IMR-90 (cell line): ENCODE results near the gene NPAS3. TPM values are rescaled to one million over a fixed set of nuclear protein-coding genes. Genes with fewer than 3 reads are reported as not detected.

Experiments used
- ATAC-seq: fragments of 200-7000 bp; cut with Tn5 transposase; 2 replicates; pipeline ENCODE4 v1.9.1; 2020; ENCODE audit warnings: low read depth, mild to moderate bottlenecking, moderate library complexity
- BruUV-seq: library from RNA; stranded (reverse); fragments of 400-500 nt; replicated peaks from 2 replicates; lab custom pipeline; 2021; lab: Mats Ljungman, UMichigan
- CTCF ChIA-PET: fragments of 300-600 bp; formaldehyde crosslinking; extraction: SDS; loops from one replicate; lab custom pipeline; 2021; ENCODE audit warnings: antibody characterized with exemption; lab: Yijun Ruan, JAX
- POLR2A ChIA-PET: fragments of 300-600 bp; sonication (Branson Sonifier 250); formaldehyde crosslinking; loops from one replicate; lab custom pipeline; 2022; ENCODE audit warnings: antibody characterized with exemption; ENCODE audit not compliant: unreplicated experiment; lab: Charles Lee
- DNase-seq: peaks from one replicate; pipeline ENCODE4 v3.0.0; 2013
- H2AFZ ChIP-seq: replicated peaks from 2 replicates; pipeline ENCODE3; 2013; ENCODE audit warnings: low read length, mild to moderate bottlenecking; ENCODE audit not compliant: poor library complexity
- H2AK5ac ChIP-seq: 2 replicates; pipeline ENCODE4 v1.6.1; 2013; ENCODE audit warnings: low read depth, low read length, inconsistent platforms
- H2AK9ac ChIP-seq: replicated peaks from 2 replicates; pipeline ENCODE3; 2013; ENCODE audit warnings: mild to moderate bottlenecking, low read depth, low read length, moderate library complexity; ENCODE audit not compliant: poor library complexity
- H2BK120ac ChIP-seq: 2 replicates; pipeline ENCODE4 v1.6.1; 2013; ENCODE audit warnings: low read depth, low read length, inconsistent platforms
- H2BK15ac ChIP-seq: 3 replicates; pipeline ENCODE4 v1.6.1; 2013; ENCODE audit warnings: low read depth, low read length, inconsistent platforms
- H2BK20ac ChIP-seq: 2 replicates; pipeline ENCODE4 v1.6.1; 2013; ENCODE audit warnings: low read depth, mild to moderate bottlenecking, inconsistent platforms, low read length, moderate library complexity
- H2BK5ac ChIP-seq: 2 replicates; pipeline ENCODE4 v1.6.1; 2013; ENCODE audit warnings: mild to moderate bottlenecking, low read depth, low read length, inconsistent platforms; ENCODE audit not compliant: poor library complexity, severe bottlenecking
- H3K14ac ChIP-seq: replicated peaks from 2 replicates; pipeline ENCODE4 v1.6.1; 2013; ENCODE audit warnings: low read depth, low read length, inconsistent platforms
- H3K18ac ChIP-seq: 2 replicates; pipeline ENCODE4 v1.6.1; 2013; ENCODE audit warnings: low read depth, low read length, control low read depth
- H3K23ac ChIP-seq: 2 replicates; pipeline ENCODE4 v1.6.1; 2013; ENCODE audit warnings: low read depth, low read length, inconsistent platforms
- H3K27ac ChIP-seq: 2 replicates; pipeline ENCODE4 v1.5.1; 2013; ENCODE audit warnings: mild to moderate bottlenecking, control low read depth, low read length; ENCODE audit not compliant: insufficient read depth
- H3K27me3 ChIP-seq: 2 replicates; pipeline ENCODE4 v1.6.1; 2013; ENCODE audit warnings: low read length; ENCODE audit not compliant: control insufficient read depth, insufficient read depth
- H3K36me3 ChIP-seq: 2 replicates; pipeline ENCODE4 v1.6.1; 2013; ENCODE audit warnings: low read length, mixed read lengths; ENCODE audit not compliant: control insufficient read depth, insufficient read depth
- H3K4ac ChIP-seq: 2 replicates; pipeline ENCODE4 v1.6.1; 2013; ENCODE audit warnings: low read depth, low read length, inconsistent platforms
- H3K4me1 ChIP-seq: 2 replicates; pipeline ENCODE4 v1.6.1; 2013; ENCODE audit warnings: low read length, mixed read lengths; ENCODE audit not compliant: control insufficient read depth, insufficient read depth
- H3K4me2 ChIP-seq: 2 replicates; pipeline ENCODE4 v1.6.1; 2013; ENCODE audit warnings: low read depth, mild to moderate bottlenecking, control low read depth, low read length, moderate library complexity
- H3K4me3 ChIP-seq: 2 replicates; pipeline ENCODE4 v1.5.1; 2013; ENCODE audit warnings: low read depth, mild to moderate bottlenecking, control low read depth, low read length, moderate library complexity; ENCODE audit not compliant: insufficient read depth
- H3K56ac ChIP-seq: 2 replicates; pipeline ENCODE4 v1.6.1; 2013; ENCODE audit warnings: low read length, inconsistent platforms; ENCODE audit not compliant: insufficient read depth; ENCODE audit errors: extremely low read depth
- H3K79me1 ChIP-seq, 2 experiments: 2 replicates each; pipeline ENCODE4 v1.6.1; 2013; ENCODE audit warnings: low read length in 2 of 2, inconsistent platforms in 1 of 2, low read depth in 1 of 2
- H3K9ac ChIP-seq: 2 replicates; pipeline ENCODE4 v1.6.1; 2013; ENCODE audit warnings: low read depth, low read length, control low read depth
- H3K9me1 ChIP-seq: 2 replicates; pipeline ENCODE4 v1.6.1; 2013; ENCODE audit warnings: low read length, inconsistent platforms; ENCODE audit not compliant: insufficient read depth
- H3K9me3 ChIP-seq: 2 replicates; pipeline ENCODE4 v1.6.1; 2013; ENCODE audit warnings: low read length; ENCODE audit not compliant: control insufficient read depth, insufficient read depth
- H4K20me1 ChIP-seq: 2 replicates; pipeline ENCODE4 v1.6.1; 2013; ENCODE audit warnings: low read length, inconsistent platforms; ENCODE audit not compliant: insufficient read depth
- H4K5ac ChIP-seq: 2 replicates; pipeline ENCODE4 v1.6.1; 2013; ENCODE audit warnings: mild to moderate bottlenecking, low read depth, low read length, control low read depth
- H4K8ac ChIP-seq, 2 experiments: 2 replicates each; pipeline ENCODE4 v1.6.1; 2013; ENCODE audit warnings: low read depth in 2 of 2, low read length in 2 of 2, control low read depth in 1 of 2, inconsistent platforms in 1 of 2
- H4K91ac ChIP-seq: 2 replicates; pipeline ENCODE4 v1.6.1; 2013; ENCODE audit warnings: low read depth, low read length, inconsistent platforms; ENCODE audit not compliant: insufficient read depth
- BHLHE40 ChIP-seq: fragments of 150-350 bp; IDR thresholded peaks from 2 replicates; pipeline ENCODE4 v1.6.1; 2016; ENCODE audit warnings: mild to moderate bottlenecking, low read depth, low read length
- CEBPB ChIP-seq: IDR thresholded peaks from 2 replicates; pipeline ENCODE4 v1.6.1; 2012; ENCODE audit warnings: low read depth, low read length, improper control_type of control experiment
- CHD1 ChIP-seq: IDR thresholded peaks from 2 replicates; pipeline ENCODE4 v1.6.1; 2012; ENCODE audit warnings: low read depth, low read length, improper control_type of control experiment
- CTCF ChIP-seq: conservative IDR thresholded peaks from 2 replicates; pipeline ENCODE4 v1.5.1; 2012; ENCODE audit warnings: mild to moderate bottlenecking, low read depth, low read length, improper control_type of control experiment
- ELK1 ChIP-seq: fragments of 150-350 bp; IDR thresholded peaks from 2 replicates; pipeline ENCODE4 v1.6.1; 2016; ENCODE audit warnings: low read depth, mild to moderate bottlenecking, low read length, moderate library complexity, borderline replicate concordance
- FOS ChIP-seq: fragments of 150-350 bp; IDR thresholded peaks from 2 replicates; pipeline ENCODE4 v1.6.1; 2016; ENCODE audit warnings: low read depth, low read length
- MAFK ChIP-seq: IDR thresholded peaks from 2 replicates; pipeline ENCODE4 v1.6.1; 2012; ENCODE audit warnings: low read depth, low read length, improper control_type of control experiment
- MAZ ChIP-seq: IDR thresholded peaks from 2 replicates; pipeline ENCODE4 v1.6.1; 2012; ENCODE audit warnings: low read depth, mild to moderate bottlenecking, low read length, improper control_type of control experiment, moderate library complexity, borderline replicate concordance
- MXI1 ChIP-seq: IDR thresholded peaks from 2 replicates; pipeline ENCODE4 v1.6.1; 2012; ENCODE audit warnings: low read depth, mild to moderate bottlenecking, low read length, moderate library complexity, borderline replicate concordance
- NFE2L2 ChIP-seq: fragments of 150-350 bp; IDR thresholded peaks from 2 replicates; pipeline ENCODE4 v1.6.1; 2016; ENCODE audit warnings: low read depth, mild to moderate bottlenecking, low read length
- POLR2A ChIP-seq: IDR thresholded peaks from 2 replicates; pipeline ENCODE4 v1.6.1; 2012; ENCODE audit warnings: mild to moderate bottlenecking, low read depth, low read length
- RAD21 ChIP-seq: IDR thresholded peaks from 2 replicates; pipeline ENCODE4 v1.6.1; 2012; ENCODE audit warnings: low read length, improper control_type of control experiment
- RCOR1 ChIP-seq: IDR thresholded peaks from 2 replicates; pipeline ENCODE4 v1.6.1; 2012; ENCODE audit warnings: mild to moderate bottlenecking, low read length, improper control_type of control experiment; ENCODE audit not compliant: insufficient replicate concordance
- RFX5 ChIP-seq: IDR thresholded peaks from 2 replicates; pipeline ENCODE4 v1.8.0; 2012; ENCODE audit warnings: low read depth, mild to moderate bottlenecking, low read length, moderate library complexity
- SMC3 ChIP-seq: fragments of 150-350 bp; IDR thresholded peaks from 2 replicates; pipeline ENCODE4 v1.6.1; 2016; ENCODE audit warnings: low read depth, mild to moderate bottlenecking, antibody characterized with exemption, low read length, moderate library complexity
- USF2 ChIP-seq: fragments of 150-350 bp; IDR thresholded peaks from 2 replicates; pipeline ENCODE4 v1.6.1; 2017; ENCODE audit warnings: mild to moderate bottlenecking, antibody characterized with exemption, low read length, low read depth
- WGBS, 2 experiments: methylation state at CpG; one replicate each; pipeline versions ENCODE4 v1.1.5 to v1.1.7; 2013; ENCODE audit warnings: missing lambda C conversion rate in 2 of 2; ENCODE audit not compliant: insufficient read length in 1 of 2; ENCODE audit errors: extremely low coverage in 2 of 2; 5-methylcytosine and 5-hydroxymethylcytosine counted together
- dilution Hi-C: fragments of 300-500 bp; cut with HindIII; formaldehyde crosslinking; loops from one replicate; pipeline ENCODE4 v1.14.3; 2018; ENCODE audit warnings: low sequenced_read_pairs; ENCODE audit not compliant: unreplicated experiment
- in situ Hi-C: fragments of 300-500 bp; cut with MboI; formaldehyde crosslinking; loops from 3 replicates; pipeline ENCODE4 v1.14.3; 2019; ENCODE audit warnings: low sequenced_read_pairs, inconsistent platforms, mixed read lengths
- intact Hi-C: fragments of 100-400 bp; cut with micrococcal nuclease; formaldehyde crosslinking; loops from 2 replicates; pipeline ENCODE4 v1.10.0; 2022
- polyA plus RNA-seq, 3 experiments: library from polyadenylated mRNA; depleted of rRNA; stranded (reverse); fragments of >200 nt; gene quantifications; 2 replicates each; pipeline ENCODE4 v1.2.3, GENCODE V29; 2012; ENCODE audit warnings: low replicate concordance in 1 of 3
- total RNA-seq: library from RNA; depleted of rRNA; stranded (reverse); fragments of >200 nt; gene quantifications from 2 replicates; pipeline ENCODE4 v1.2.3, GENCODE V29; 2012

NPAS3 gene
- total and polyA plus RNA-seq, 2 of the 4 experiments (the other 2 are of a cell fraction), result not detected

GRCh38 chr14:33016613-33017012 lies 77.9 kb downstream of the NPAS3 start:
- Histone ChIP-seq H2AK9ac (no peak overlapping the region), H4K91ac (no peak overlapping the region), H2BK5ac (no peak overlapping the region), H4K20me1 (no peaks in the 10 kb centered on the region), H3K79me1 (no peaks in the 10 kb centered on the region), H3K56ac (no peak overlapping the region), H2BK20ac (no peak overlapping the region), H3K9me3 (no peaks in the 10 kb centered on the region), H2AFZ (no peak overlapping the region), H4K5ac (no peak overlapping the region), H3K4ac (no peak overlapping the region), H2BK15ac (no peak overlapping the region), H3K27me3 (no peaks in the 10 kb centered on the region), H3K14ac (no peak overlapping the region), H2BK120ac (no peak overlapping the region), H3K23ac (no peak overlapping the region), H3K36me3 (no peaks in the 10 kb centered on the region), H3K9me1 (no peaks in the 10 kb centered on the region), H3K27ac (no peak overlapping the region), H3K4me2 (no peak overlapping the region), H4K8ac (no peak overlapping the region), H3K4me1 (no peaks in the 10 kb centered on the region), H3K9ac (no peak overlapping the region), H3K18ac (no peak overlapping the region), H3K4me3 (no peak overlapping the region), H2AK5ac (no peak overlapping the region)
- no peak for DNase-seq
- in situ Hi-C loops, result no loop called here
- no TSS peak for BruUV-seq
- ChIA-PET POLR2A (no interaction called here), CTCF (no interaction called here)
- intact Hi-C loops, result loop anchor here (10.0 kb wide), 1 partner anchor 778 kb away; no protein-coding TSS in a partner anchor
- TF ChIP-seq MXI1 (no peak), RAD21 (no peak), NFE2L2 (no peak), USF2 (no peak), RFX5 (no peak), CEBPB (no peak), MAZ (no peak), POLR2A (no peak), MAFK (no peak), RCOR1 (no peak), ELK1 (no peak), CTCF (no peak), CHD1 (no peak), SMC3 (no peak), FOS (no peak), BHLHE40 (no peak)
- dilution Hi-C loops, result no loop called here
- ATAC-seq, result no peak
- no CpG with 5 or more reads among the region's 3 CpGs for WGBS, 2 experiments
